HepG2 (cell line): ENCODE data around the gene STK10. TPM values are rescaled to one million over a fixed set of nuclear protein-coding genes. Genes with fewer than 3 reads are reported as not detected.

Experiments used
- GFI1 ChIP-seq: sonication (generic); formaldehyde crosslinking; IDR thresholded peaks from 2 replicates; pipeline ENCODE4 v1.5.0; 2020; ENCODE audit warnings: missing genetic modification reagents, mild to moderate bottlenecking, borderline replicate concordance
- MIXL1 ChIP-seq: IDR thresholded peaks from 2 replicates; pipeline ENCODE4 v1.6.1; 2016
- MTA1 ChIP-seq: sonication (generic); formaldehyde crosslinking; IDR thresholded peaks from 2 replicates; pipeline ENCODE4 v1.4.0; 2020; ENCODE audit warnings: missing genetic modification reagents, mild to moderate bottlenecking, borderline replicate concordance
- ZBTB33 ChIP-seq: sonication (generic); formaldehyde crosslinking; IDR thresholded peaks from 2 replicates; pipeline ENCODE4 v1.4.0; 2020; ENCODE audit warnings: missing genetic modification reagents
- polyA plus RNA-seq, 8 experiments: library from polyadenylated mRNA; depleted of rRNA in 3 of 8; stranded (reverse) in 7 of 8; unstranded in 1 of 8; fragments of >200 nt; fragmentation: Illumina TruSeq in 4 of 8; extraction: Trizol in 4 of 8; gene quantifications; 2 replicates each; pipeline versions ENCODE4 v1.2.1 to v1.2.3, GENCODE V29; 2011 to 2016; ENCODE audit warnings: low read depth in 4 of 8, missing spikeins in 1 of 8, mixed read lengths in 1 of 8; ENCODE audit not compliant: insufficient read depth in 1 of 8
- total RNA-seq, 5 experiments: library from RNA; depleted of rRNA; stranded (reverse); fragments of >200 nt; fragmentation: Illumina TruSeq; extraction: Trizol; gene quantifications; 2 replicates each; pipeline ENCODE4 v1.2.3, GENCODE V29; 2016; ENCODE audit warnings: low read depth in 1 of 5
- TF ChIP-seq, protein P1 (sequence below): sonication (generic); formaldehyde crosslinking; IDR thresholded peaks from 2 replicates; pipeline ENCODE4 v1.5.0; 2020; ENCODE audit warnings: mild to moderate bottlenecking, missing genetic modification reagents, borderline replicate concordance
- TF ChIP-seq, protein P2 (sequence below): sonication (generic); formaldehyde crosslinking; IDR thresholded peaks from 2 replicates; pipeline ENCODE4 v1.4.0; 2020; ENCODE audit warnings: mild to moderate bottlenecking, low read depth, missing genetic modification reagents

STK10 gene
- total and polyA plus RNA-seq, 2 of the 13 experiments (the other 11 are each of a cell fraction or from before 2014, with no cell fraction given), result 7.0 to 7.2 TPM

DNA sequence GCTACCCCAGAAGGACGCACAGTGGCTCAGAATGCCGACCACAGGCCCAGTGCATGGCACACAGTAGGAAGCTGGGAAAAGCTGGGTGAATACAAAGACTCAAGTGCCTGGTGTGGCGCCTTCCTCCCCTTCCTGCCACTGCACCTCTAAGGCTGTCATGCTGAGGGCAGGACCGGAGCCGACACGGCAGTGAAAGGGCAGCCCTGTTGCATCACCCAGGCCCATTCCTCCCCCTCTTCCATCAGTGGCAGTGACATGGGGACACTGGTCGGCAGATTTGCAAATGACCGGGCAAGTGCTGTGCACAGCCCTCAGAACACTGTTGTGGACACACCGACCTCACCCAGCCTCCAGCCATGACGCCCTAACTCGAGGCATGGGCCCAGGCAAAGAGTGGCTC, 84.0 kb downstream of the STK10 start (continued):
- TF ChIP-seq, protein P1, sequence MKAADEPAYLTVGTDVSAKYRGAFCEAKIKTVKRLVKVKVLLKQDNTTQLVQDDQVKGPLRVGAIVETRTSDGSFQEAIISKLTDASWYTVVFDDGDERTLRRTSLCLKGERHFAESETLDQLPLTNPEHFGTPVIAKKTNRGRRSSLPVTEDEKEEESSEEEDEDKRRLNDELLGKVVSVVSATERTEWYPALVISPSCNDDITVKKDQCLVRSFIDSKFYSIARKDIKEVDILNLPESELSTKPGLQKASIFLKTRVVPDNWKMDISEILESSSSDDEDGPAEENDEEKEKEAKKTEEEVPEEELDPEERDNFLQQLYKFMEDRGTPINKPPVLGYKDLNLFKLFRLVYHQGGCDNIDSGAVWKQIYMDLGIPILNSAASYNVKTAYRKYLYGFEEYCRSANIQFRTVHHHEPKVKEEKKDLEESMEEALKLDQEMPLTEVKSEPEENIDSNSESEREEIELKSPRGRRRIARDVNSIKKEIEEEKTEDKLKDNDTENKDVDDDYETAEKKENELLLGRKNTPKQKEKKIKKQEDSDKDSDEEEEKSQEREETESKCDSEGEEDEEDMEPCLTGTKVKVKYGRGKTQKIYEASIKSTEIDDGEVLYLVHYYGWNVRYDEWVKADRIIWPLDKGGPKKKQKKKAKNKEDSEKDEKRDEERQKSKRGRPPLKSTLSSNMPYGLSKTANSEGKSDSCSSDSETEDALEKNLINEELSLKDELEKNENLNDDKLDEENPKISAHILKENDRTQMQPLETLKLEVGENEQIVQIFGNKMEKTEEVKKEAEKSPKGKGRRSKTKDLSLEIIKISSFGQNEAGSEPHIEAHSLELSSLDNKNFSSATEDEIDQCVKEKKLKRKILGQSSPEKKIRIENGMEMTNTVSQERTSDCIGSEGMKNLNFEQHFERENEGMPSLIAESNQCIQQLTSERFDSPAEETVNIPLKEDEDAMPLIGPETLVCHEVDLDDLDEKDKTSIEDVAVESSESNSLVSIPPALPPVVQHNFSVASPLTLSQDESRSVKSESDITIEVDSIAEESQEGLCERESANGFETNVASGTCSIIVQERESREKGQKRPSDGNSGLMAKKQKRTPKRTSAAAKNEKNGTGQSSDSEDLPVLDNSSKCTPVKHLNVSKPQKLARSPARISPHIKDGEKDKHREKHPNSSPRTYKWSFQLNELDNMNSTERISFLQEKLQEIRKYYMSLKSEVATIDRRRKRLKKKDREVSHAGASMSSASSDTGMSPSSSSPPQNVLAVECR (CRISPR knock-in tag), result peak; percentile 44; the same call in 1 of the 2 replicates
- TF ChIP-seq MTA1 (CRISPR knock-in tag) (no peak; the same call in 1 of the 2 replicates), ZBTB33 (CRISPR knock-in tag) (peak; percentile 63; the same call in 1 of the 2 replicates), MIXL1 (CRISPR knock-in tag) (no peak), GFI1 (CRISPR knock-in tag) (no peak)
- TF ChIP-seq, protein P2, sequence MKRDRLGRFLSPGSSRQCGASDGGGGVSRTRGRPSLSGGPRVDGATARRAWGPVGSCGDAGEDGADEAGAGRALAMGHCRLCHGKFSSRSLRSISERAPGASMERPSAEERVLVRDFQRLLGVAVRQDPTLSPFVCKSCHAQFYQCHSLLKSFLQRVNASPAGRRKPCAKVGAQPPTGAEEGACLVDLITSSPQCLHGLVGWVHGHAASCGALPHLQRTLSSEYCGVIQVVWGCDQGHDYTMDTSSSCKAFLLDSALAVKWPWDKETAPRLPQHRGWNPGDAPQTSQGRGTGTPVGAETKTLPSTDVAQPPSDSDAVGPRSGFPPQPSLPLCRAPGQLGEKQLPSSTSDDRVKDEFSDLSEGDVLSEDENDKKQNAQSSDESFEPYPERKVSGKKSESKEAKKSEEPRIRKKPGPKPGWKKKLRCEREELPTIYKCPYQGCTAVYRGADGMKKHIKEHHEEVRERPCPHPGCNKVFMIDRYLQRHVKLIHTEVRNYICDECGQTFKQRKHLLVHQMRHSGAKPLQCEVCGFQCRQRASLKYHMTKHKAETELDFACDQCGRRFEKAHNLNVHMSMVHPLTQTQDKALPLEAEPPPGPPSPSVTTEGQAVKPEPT (CRISPR knock-in tag), result no peak
- TF ChIP-seq, all 625 proteins: peak for 23
